GM19193 (cell line): ENCODE data around the gene MAPK11.

Experiments
- POLR2A ChIP-seq: IDR thresholded peaks from 4 replicates; pipeline ENCODE4 v1.6.1; 2011; ENCODE audit not compliant: insufficient read depth, insufficient read length; ENCODE audit errors: extremely low read depth

MAPK11 gene

GRCh38 chr22:50303515-50303847 is 33.3 kb upstream of the MAPK11 start:
- peak; percentile 7 for TF ChIP-seq POLR2A

GRCh38 chr22:50302564-50302963 is 32.4 kb upstream of the MAPK11 start:
- no peak for TF ChIP-seq POLR2A

GRCh38 chr22:50302041-50302541 is 31.9 kb upstream of the MAPK11 start:
- TF ChIP-seq POLR2A, result no peak

- no peak for TF ChIP-seq POLR2A
Measured at GRCh38 chr22:50301581-50301991, 31.4 kb upstream of the MAPK11 start.

- TF ChIP-seq POLR2A, result no peak
Measured at GRCh38 chr22:50300620-50301257, 30.6 kb upstream of the MAPK11 start.

GRCh38 chr22:50299785-50300619 is 29.8 kb upstream of the MAPK11 start:
- no peak for TF ChIP-seq POLR2A

- TF ChIP-seq POLR2A, result no peak
Measured at GRCh38 chr22:50298937-50299784, 29.0 kb upstream of the MAPK11 start.

GRCh38 chr22:50298266-50298637 is 28.1 kb upstream of the MAPK11 start:
- TF ChIP-seq POLR2A, result no peak

GRCh38 chr22:50297510-50298265 is 27.5 kb upstream of the MAPK11 start:
- TF ChIP-seq POLR2A, result no peak

- TF ChIP-seq POLR2A, result no peak
Measured at GRCh38 chr22:50296658-50297490, 26.7 kb upstream of the MAPK11 start.

GRCh38 chr22:50294319-50294656 is 24.1 kb upstream of the MAPK11 start:
- no peak for TF ChIP-seq POLR2A

- no peak for TF ChIP-seq POLR2A
Measured at GRCh38 chr22:50293441-50294318, 23.5 kb upstream of the MAPK11 start.
